GM21423 (cell line): ENCODE measurements around the gene NUDT2.
"Not testable (repeated sequence)": the region's sequence is repeated elsewhere in the genome, so short reads cannot be mapped to it uniquely, and the experiment has no call there.

Source experiments
- ATAC-seq: cut with Tn5 transposase; IDR thresholded peaks from one replicate; pipeline ENCODE4 v1.9.1; 2021; ENCODE audit warnings: mild to moderate bottlenecking, moderate library complexity; ENCODE audit not compliant: unreplicated experiment

Gene NUDT2

GRCh38 chr9:34334916-34335315 lies 5.5 kb downstream of the NUDT2 start:
- ATAC-seq = no peak

- ATAC-seq = no peak
Observed at GRCh38 chr9:34335376-34335775, 6.0 kb downstream of the NUDT2 start.

- no peak for ATAC-seq
Observed at GRCh38 chr9:34337403-34337802, 8.0 kb downstream of the NUDT2 start.

- ATAC-seq = not testable (repeated sequence)
Observed at GRCh38 chr9:34338079-34338478, 8.7 kb downstream of the NUDT2 start.

GRCh38 chr9:34338665-34339385 lies 9.5 kb downstream of the NUDT2 start:
- no peak for ATAC-seq

GRCh38 chr9:34341659-34342295 lies 12.4 kb downstream of the NUDT2 start:
- no peak for ATAC-seq

- ATAC-seq = no peak
Observed at GRCh38 chr9:34343090-34343489, 13.7 kb downstream of the NUDT2 start.

GRCh38 chr9:34343605-34344004 lies 14.2 kb downstream of the NUDT2 start:
- ATAC-seq = no peak

GRCh38 chr9:34346873-34347799 lies 17.8 kb downstream of the NUDT2 start:
- ATAC-seq = no peak

GRCh38 chr9:34347800-34348158 lies 18.4 kb downstream of the NUDT2 start:
- ATAC-seq = no peak

GRCh38 chr9:34349324-34349723 lies 20.0 kb downstream of the NUDT2 start:
- ATAC-seq = no peak

- ATAC-seq = not testable (repeated sequence)
Observed at GRCh38 chr9:34352122-34352652, 22.8 kb downstream of the NUDT2 start.

GRCh38 chr9:34352957-34353356 lies 23.6 kb downstream of the NUDT2 start:
- ATAC-seq = not testable (repeated sequence)

- ATAC-seq = no peak
Observed at GRCh38 chr9:34362614-34363214, 33.3 kb downstream of the NUDT2 start.

- no peak for ATAC-seq
Observed at GRCh38 chr9:34363619-34364351, 34.4 kb downstream of the NUDT2 start.

GRCh38 chr9:34365282-34365681 lies 35.9 kb downstream of the NUDT2 start:
- ATAC-seq = no peak

GRCh38 chr9:34366365-34366764 lies 37.0 kb downstream of the NUDT2 start:
- ATAC-seq = no peak

- ATAC-seq = not testable (repeated sequence)
Observed at GRCh38 chr9:34367751-34368410, 38.5 kb downstream of the NUDT2 start.

GRCh38 chr9:34368796-34369195 lies 39.4 kb downstream of the NUDT2 start:
- ATAC-seq = not testable (repeated sequence)

GRCh38 chr9:34369636-34370035 lies 40.3 kb downstream of the NUDT2 start:
- no peak for ATAC-seq
